Right lung (tissue), 5 donors: ENCODE measurements around the gene SPATA32. TPM values are rescaled to one million over a fixed set of nuclear protein-coding genes. Genes with fewer than 3 reads are reported as not detected.
A peak's percentile ranks its signal among the peaks of the same experiment; 100 is the strongest.

Experiments used
- DNase-seq, 2 donors: peaks; one replicate each; pipeline ENCODE4 v3.0.0-alpha.2; 2013
- polyA plus RNA-seq, 5 donors: library from polyadenylated mRNA; unstranded; fragments of 120-200 nt; gene quantifications; one replicate each; pipeline versions ENCODE4 v1.2.1 to v1.2.3, GENCODE V29; 2013; ENCODE audit warnings: inconsistent platforms in 1 of 5, low replicate concordance in 1 of 5; ENCODE audit not compliant: insufficient read length in 5 of 5, insufficient read depth in 1 of 5

SPATA32 gene
- polyA plus RNA-seq, 5 donors = 0.23 to 0.45 (median 0.31) TPM

- peak in 1 of 2 donors; percentile 49 for DNase-seq
These were observed 32.6 kb upstream of the SPATA32 start for GRCh38 chr17:45294506-45294905.

GRCh38 chr17:45293413-45294211 is 31.7 kb upstream of the SPATA32 start:
- no peak for DNase-seq

DNA sequence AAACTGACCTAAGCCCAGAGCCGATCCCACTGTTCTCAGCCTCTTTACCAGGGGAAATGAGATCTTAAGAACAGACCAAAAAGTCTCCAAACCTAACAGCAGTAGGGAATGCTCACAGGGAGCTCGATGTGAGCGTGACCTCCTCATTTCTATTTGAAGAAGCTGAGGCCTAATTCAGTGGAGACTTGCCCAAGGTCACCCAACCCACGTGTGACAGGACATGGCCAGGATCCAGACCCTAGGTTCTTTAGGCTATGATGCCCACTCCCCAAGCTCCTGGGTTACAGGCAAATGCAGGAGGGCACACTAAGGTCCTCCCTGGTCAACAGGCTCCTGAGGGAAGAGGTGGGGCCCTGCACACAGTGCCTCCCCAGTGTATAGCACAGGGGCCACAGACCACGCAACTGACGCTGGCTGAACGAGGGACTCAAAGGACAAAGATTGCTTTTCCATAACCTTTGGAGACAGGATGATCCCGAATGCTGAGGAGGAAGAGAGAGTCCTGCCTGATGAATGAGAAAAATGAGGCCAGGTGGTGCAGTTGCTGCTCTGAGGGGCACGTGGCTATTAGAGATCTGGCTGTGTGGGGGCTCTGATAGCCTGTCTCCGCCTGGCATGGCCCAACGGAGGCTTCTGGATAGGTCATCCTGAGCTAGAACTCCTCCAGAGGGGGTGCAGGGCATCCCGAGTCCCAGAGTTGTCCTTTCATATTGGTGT is 31.0 kb upstream of the SPATA32 start:
- DNase-seq = no peak

DNA sequence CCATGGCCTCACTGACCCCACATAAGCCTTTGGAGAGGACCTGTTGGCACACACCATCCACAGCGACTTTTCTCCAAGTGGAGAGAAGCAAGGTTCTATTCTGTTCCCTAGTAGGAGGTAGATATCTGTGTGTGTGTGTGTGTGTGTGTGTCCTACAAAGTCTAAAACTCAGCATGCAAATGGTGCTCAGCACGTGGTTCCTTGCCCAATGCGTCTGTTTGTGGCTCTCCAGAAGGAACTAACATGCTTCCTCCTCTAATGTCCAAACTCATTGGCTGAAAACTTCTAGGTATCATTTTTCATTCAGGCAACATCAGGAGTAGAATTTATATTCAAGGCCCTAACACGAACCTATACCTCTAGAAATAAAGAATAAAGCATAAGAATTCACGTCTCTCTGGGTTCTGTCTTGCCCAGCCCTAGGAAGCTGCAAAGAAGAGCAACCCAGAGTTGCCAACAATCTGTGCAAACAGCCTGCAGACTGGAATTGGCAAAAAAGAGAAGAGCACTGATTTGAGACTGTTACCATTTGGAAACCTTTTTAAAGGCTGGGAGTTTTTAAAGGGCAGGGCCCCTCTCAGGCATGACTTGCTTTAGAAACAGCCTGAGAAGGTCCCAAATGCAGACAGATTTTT is 29.4 kb upstream of the SPATA32 start:
- no peak for DNase-seq

DNA sequence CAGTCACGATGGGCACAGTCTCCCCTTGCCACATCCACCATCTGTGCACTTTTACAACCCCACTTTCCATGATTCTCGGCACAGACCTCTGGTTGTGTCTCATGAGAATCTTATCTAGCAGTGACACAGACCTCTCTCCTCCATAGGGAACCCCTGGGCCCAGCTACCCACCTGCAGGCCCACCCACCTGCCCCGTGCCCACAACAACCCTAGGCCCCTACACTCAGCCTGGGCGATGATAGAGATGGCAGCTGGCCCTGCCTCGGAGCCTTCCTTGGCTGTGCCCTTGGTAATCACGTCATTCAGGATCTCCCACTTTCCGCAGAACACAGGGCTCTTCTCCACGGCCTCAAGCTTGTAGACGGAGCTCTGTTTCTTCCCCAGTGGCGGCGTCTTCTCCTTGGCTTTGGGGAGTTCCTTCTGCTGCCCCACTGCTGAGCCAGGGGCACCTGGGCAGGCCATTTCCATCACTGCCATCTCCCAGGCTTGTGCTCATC is 28.4 kb upstream of the SPATA32 start:
- no peak for DNase-seq

DNA sequence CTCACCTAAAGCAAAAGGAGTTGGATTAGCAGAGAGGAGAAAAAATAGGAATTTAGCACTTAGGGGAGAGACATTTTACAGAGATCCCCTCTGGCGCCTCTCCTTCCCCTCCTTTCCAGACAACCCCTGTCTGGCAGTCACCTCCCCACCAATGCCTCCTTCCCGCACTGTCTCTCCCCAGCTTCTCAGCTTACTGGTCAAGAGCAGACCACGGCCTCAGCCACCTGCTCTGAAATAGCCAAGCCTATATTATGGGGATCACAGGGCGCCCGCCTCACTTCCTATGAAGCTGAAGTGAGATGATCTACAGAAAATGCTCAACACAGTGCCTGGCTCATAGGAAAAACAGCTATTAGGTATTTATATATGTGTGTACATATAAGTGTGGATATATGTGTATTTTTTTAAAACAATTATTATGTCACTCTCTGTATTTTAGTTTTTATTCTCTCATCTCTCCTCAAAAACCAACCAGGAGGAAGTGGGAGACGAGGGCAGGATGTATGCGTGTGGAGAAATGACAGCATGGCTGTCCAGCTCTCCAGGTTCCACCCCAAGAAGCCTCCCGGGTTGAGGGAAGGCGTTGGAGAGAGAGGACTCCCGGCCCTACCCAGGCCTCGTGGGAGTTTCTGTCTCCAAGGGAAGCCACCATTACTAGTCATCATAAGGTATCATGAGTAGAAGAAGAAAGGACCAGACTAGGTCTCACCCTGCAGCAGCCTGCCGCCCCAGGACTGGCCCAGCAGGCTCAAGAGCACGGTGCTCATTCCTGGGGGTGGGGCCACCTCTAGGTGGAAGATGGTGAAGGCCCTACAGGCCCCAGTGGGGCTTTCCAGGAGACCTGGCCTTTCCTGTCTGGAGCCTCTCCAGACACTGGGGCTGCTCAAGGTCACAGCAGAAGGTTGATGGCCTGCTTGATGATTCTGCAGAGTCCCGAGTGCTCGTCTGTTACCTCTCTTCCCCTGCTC is 27.7 kb upstream of the SPATA32 start:
- no peak for DNase-seq

DNA sequence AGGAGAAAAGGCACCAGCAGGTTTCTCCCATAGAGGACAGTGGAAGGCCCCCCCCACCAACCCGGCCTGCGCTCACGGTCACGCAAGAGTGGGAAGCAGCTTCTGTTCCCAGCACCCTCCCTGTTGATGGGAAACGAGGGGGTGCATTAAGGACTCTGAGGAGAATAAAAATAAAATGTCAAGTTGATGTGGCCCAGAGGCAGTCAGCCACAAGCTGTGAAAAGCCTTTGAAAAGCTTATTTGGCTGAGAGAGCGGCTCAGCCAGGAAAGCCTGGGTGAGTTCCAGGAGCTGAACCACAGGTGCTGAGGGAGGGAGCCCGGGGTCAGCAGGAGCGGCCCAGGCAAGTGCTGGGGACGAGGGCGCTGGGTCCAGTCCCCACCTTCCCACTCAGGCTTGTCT is 26.9 kb upstream of the SPATA32 start:
- no peak for DNase-seq

DNA sequence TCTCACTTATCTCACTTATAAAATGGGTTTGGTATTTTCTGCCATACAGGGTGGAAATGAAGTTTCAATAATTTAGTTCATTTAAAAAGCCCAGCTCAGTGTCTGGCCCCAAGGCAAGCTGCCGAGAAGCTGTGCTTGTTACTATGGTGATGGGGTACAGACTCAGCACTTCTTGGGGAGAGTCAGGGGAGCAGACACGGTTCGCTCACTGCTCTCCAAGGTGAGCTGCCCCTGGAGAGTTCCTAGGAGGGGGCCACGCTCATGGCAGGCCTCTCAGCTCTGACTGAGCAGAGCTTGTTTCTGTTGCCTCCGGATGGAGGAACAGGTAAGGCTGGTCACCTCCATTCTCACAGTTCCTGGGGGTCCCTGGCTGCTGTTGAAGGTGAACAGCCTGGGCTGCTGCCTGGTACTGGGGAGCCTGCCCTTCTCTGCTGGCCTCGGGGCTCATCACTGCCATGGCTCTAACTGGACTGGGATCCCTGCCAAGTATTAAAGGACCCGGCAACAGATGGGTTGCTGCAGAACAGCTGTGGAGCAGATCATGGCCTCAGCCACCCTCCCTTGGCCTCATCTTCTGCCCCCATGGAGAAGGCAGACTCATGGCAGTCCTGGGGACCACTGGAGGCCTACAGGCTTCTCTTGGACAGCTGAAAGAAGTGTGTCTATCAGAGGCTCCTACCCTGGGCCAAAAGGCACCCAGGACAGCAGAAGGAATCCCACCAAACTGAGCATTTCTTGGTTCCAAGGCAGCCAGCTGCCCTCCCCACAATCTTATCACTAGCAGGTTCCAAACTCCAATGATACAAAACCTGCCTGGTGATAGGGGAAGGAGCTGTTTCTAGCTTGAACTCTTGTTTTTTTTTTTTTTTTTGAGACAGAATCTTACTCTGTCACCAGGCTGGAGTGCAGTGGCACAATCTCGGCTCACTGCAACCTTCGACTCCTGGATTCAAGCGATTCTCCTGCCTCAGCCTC is 25.9 kb upstream of the SPATA32 start:
- DNase-seq = no peak

GRCh38 chr17:45286286-45286685 is 24.4 kb upstream of the SPATA32 start:
- DNase-seq = no peak

DNA sequence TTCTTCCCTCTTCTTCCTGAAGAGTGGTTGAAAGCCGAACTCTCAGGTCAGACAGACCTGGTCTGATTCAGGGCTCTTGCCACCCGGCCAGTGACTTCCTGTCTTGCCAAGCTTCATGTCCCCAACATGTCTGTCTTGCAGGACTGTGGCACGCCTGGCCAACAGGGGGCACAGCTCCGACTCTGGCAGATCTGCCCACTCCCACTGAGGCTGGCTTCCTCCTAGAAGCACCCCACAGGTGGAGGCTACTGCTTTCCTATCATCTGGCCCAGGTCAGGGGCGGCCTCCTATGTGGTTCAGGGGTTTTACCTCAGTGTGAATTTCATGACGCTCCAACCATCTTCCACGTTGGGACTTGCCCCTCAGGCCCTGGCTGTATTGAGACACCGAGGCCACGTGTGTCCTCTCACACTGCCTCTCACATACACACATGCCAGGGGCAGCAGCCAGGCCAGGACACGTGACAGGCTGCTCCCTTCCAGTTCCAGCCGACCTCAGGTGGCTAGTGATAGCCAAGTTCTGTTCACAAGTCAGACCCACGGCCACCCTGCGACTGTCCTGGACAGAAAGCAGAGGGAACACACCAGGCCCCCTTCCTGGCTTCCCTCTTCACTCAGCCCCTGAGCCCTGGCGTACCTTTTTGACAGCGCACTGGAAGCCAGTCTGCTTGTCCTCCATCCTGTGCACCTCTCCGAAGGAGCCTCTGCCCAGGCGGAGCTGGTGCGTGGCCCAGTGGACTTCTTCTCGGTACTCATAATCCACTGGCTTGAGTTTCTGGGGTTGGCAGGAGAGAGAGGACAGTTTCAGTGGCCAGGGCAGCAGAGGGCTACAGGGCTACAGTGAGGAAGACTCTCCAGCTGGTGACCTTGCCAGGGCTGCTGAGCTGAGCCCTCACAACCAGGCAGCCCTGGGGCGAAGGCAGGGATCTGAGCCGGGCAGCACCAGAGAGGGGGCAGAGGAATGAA is 22.6 kb upstream of the SPATA32 start:
- no peak for DNase-seq

- DNase-seq = no peak
These were observed 21.8 kb upstream of the SPATA32 start for GRCh38 chr17:45283711-45284110.

- DNase-seq = no peak
These were observed 21.1 kb upstream of the SPATA32 start for GRCh38 chr17:45282683-45283644.

DNA sequence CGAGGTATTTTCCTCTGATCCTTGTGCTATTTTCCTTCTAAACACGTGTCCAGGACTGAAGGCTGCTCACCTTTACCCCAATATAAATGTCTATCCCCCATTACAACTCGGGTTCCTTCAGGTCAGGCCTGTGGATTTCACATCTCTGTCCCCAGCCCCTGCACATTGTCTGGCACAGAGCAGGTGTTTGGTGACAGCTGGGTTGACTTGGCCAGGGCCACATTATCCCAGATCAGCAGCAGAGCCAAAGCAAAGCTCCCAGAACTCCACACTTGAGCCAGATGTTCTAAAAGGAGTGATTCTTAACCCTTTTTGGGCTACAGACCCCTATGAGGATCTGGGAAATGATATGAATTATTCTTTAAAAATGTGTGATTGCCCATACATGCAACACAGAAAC is 18.0 kb upstream of the SPATA32 start:
- DNase-seq = no peak

DNA sequence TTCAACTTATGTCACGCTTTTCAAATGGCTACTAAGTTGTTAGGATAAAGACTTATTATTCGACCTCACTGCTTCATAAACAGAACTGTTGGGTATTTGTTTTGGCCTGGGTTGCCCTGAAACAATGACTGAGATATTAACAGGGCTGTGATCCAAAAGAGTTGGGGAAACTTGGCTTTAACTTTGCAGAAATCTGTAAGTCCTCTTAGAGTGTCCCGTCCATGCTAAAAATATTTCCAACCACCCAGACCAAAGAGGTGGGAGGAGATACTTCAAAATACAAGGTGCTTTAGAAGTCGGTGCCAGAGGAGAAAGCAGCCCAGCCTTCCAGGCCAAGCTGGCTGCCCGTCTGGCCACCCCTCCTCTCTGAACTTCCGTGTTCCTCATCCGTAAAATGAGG is 16.1 kb upstream of the SPATA32 start:
- DNase-seq = peak; percentile 57 to 59

GRCh38 chr17:45277216-45277849 is 15.4 kb upstream of the SPATA32 start:
- DNase-seq = peak; percentile 83 to 87

DNA sequence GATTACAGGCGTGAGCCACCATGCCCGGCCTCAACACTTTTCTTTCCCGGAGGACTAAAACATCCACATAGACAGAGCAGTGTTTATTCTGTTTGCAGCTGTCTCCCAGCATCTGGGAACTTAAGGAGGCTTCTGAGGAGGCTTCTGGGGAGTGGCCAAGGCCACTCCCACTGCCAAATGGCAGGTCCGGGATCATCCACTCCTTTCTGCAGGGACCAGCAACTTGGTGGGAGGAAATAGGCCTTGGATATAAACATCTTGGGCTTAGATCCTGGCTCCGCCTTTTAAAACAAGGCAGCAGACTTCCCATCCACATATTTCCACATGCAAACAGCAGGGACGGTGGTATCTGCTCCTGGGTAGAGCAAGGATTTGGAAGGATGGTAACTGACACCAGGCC is 14.1 kb upstream of the SPATA32 start:
- DNase-seq = no peak

DNA sequence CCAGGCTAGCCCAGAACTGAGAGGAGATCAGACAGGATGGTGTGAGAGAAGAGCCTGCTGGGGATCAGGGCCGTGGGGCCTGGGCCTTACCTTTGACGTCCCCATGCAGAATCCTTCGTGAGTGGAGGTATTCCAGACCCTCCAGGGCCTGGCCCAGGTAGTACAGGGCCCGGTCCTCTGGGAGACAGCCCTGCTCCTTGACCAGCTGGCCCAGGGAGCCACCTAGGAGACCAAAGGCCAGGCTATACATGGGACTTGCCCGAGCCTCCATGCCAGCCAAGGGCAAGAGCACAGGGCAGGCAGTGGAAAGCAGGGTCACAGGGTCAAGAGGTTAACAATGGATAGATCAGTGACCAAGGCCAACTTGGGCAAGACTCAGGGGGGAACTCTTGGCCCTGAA is 12.1 kb upstream of the SPATA32 start:
- no peak for DNase-seq
